Measurements from ENCODE around the gene CLSTN2.

GRCh38 chr3:139948898-139949297 is 13.9 kb downstream of the CLSTN2 start:
- TF ChIP-seq CTCF (IDR thresholded peaks at IDR 0.05; ENCODE audit: low read depth, low read length, poor library complexity, severe bottlenecking) (no peak), EZH2phosphoT487 (IDR thresholded peaks at IDR 0.05; ENCODE audit: borderline replicate concordance, low read length) (no peak)

All from DOHH2 (cell line).